HG03159 (cell line): ENCODE data around the gene DSTN.

ENCODE experiments used
- ATAC-seq: cut with Tn5 transposase; IDR thresholded peaks from one replicate; pipeline ENCODE4 v1.9.1; 2021; ENCODE audit warnings: mild to moderate bottlenecking, moderate library complexity; ENCODE audit not compliant: unreplicated experiment

Gene DSTN

GRCh38 chr20:17545127-17545526, 24.7 kb upstream of the DSTN start:
- ATAC-seq = no peak

GRCh38 chr20:17549131-17549530, 20.7 kb upstream of the DSTN start:
- ATAC-seq = no peak

- no peak for ATAC-seq
Observed at GRCh38 chr20:17555106-17555505, 14.8 kb upstream of the DSTN start.

GRCh38 chr20:17556837-17557674, 12.8 kb upstream of the DSTN start:
- no peak for ATAC-seq

GRCh38 chr20:17557675-17558006, 12.2 kb upstream of the DSTN start:
- no peak for ATAC-seq

- ATAC-seq = no peak
Observed at GRCh38 chr20:17558154-17558940, 11.5 kb upstream of the DSTN start.

GRCh38 chr20:17558941-17559304, 11.0 kb upstream of the DSTN start:
- no peak for ATAC-seq

- no peak for ATAC-seq
Observed at GRCh38 chr20:17559338-17559737, 10.5 kb upstream of the DSTN start.

- ATAC-seq = no peak
Observed at GRCh38 chr20:17560344-17561074, 9.4 kb upstream of the DSTN start.

GRCh38 chr20:17562804-17563305, 7.0 kb upstream of the DSTN start:
- ATAC-seq = no peak

GRCh38 chr20:17565169-17565845, 4.6 kb upstream of the DSTN start:
- ATAC-seq = no peak

GRCh38 chr20:17566345-17566744, 3.5 kb upstream of the DSTN start:
- no peak for ATAC-seq

- no peak for ATAC-seq
Observed at GRCh38 chr20:17568045-17568788, 1.7 kb upstream of the DSTN start.

- ATAC-seq = no peak
Observed at GRCh38 chr20:17568972-17569521, 828 bp upstream of the DSTN start.

- ATAC-seq = peak; percentile 43
Observed at GRCh38 chr20:17570347-17571152, 675 bp downstream of the DSTN start.

- ATAC-seq = no peak
Observed at GRCh38 chr20:17571153-17571527, 1.3 kb downstream of the DSTN start.

- no peak for ATAC-seq
Observed at GRCh38 chr20:17572034-17572638, 2.3 kb downstream of the DSTN start.

GRCh38 chr20:17573463-17573862, 3.6 kb downstream of the DSTN start:
- no peak for ATAC-seq

- ATAC-seq = no peak
Observed at GRCh38 chr20:17576215-17576614, 6.3 kb downstream of the DSTN start.
